Cardiac septum (tissue), 1 donor: ENCODE measurements around the gene LRIF1. TPM values are rescaled to one million over a fixed set of nuclear protein-coding genes. Genes with fewer than 3 reads are reported as not detected.
"Not testable (repeated sequence)": the region's sequence is repeated elsewhere in the genome, so short reads cannot be mapped to it uniquely, and the experiment has no call there.

Experiments used
- DNase-seq: peaks from one replicate; pipeline ENCODE4 v3.0.0-alpha.2; 2020; ENCODE audit warnings: low spot score
- intact Hi-C: fragments of 100-400 bp; cut with DNase I; formaldehyde crosslinking; loops from one replicate; pipeline ENCODE4 v1.14.0; 2022
- long read RNA-seq: library from polyadenylated mRNA; unstranded; transcript quantifications from one replicate; pipeline ENCODE4 v2.0.0, GENCODE V29; 2021
- total RNA-seq: library from RNA; stranded (reverse); fragmentation: NEBNext Ultra II Directional; extraction: Animal tissue kit (Norgen Biotek cat#: 25700); gene quantifications from one replicate; pipeline ENCODE4 v1.2.1, GENCODE V29; 2021
- donor health status: DM: no; HTN: no; CAD: no.

LRIF1 gene, protein sequence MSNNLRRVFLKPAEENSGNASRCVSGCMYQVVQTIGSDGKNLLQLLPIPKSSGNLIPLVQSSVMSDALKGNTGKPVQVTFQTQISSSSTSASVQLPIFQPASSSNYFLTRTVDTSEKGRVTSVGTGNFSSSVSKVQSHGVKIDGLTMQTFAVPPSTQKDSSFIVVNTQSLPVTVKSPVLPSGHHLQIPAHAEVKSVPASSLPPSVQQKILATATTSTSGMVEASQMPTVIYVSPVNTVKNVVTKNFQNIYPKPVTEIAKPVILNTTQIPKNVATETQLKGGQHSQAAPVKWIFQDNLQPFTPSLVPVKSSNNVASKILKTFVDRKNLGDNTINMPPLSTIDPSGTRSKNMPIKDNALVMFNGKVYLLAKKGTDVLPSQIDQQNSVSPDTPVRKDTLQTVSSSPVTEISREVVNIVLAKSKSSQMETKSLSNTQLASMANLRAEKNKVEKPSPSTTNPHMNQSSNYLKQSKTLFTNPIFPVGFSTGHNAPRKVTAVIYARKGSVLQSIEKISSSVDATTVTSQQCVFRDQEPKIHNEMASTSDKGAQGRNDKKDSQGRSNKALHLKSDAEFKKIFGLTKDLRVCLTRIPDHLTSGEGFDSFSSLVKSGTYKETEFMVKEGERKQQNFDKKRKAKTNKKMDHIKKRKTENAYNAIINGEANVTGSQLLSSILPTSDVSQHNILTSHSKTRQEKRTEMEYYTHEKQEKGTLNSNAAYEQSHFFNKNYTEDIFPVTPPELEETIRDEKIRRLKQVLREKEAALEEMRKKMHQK
- total RNA-seq, result 16.5 TPM
- long read RNA-seq, transcript LRIF1-202 (3 exons, 1,796 nt), result major isoform, 11 of 18 reads
- long read RNA-seq, partial matches to known transcripts, result 0 of 18 reads
- long read RNA-seq, other reads (novel, unspliced or antisense), result 6 of 18 reads

DNA sequence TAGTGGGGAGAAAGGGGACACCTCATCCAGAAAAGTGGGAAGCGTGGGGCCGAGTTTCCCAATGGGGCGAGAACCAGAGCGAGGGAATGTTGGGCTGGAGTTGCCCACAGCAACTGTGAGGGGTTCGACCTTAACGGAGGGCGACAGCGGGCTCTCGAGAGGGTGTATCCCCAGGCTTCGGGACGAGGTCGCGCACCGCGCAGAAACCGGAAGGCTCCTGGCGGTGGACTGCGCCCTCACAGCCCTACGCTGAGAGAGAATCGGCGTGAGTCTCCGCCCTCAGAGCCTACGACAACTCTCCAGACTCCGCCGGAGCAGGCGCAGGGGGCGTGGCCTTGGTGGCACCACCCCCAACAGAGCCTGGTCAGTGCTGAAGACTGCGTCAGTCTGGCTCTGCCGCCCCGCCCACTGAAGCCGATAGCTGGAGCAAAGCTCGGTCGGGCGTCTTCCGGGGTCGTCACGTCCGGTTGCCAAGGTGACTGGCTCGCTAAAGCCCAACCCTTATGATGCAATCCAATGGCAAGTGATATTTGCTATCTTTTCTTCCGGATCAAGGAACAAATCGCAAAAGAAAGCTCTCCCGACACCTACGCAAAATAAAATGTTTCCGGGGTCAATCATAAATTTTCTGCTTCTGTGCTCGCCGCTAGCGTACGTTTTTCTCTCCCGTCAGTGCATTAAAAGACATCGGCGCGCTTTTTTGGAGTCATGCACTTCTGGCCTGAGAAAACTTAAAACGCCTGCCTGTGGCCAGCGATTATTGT lies at the start of gene LRIF1:
Gene LRIF1, minus strand, starts transcription at position 232 of the 764 bp plus-strand sequence. CDS start 234 bp downstream, outside the sequence.
- intact Hi-C loops, result loop anchor here (5.0 kb wide), 1 partner anchor 178 kb away; the partner anchor contains the start of genes CEPT1 and DRAM2

DNA sequence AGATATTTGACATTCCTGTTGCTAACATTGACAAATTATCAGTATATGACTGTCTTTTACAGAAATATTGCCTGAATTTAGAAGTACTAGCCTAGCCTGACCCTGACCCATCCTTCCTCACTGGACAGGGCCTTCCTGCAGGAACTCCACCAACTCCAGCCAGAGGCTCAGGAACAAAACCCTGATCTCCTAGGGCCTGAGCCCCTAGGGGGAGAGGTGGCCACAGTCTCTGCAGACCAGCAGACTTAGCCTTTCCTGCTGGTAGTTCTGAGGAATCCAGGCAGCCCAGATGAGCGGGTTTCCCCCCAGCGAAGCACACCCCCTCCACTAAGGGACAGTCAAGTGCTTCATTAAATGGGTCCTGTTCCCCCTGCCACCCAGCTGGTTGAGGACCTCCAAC lies 44.3 kb upstream of the LRIF1 start:
- intact Hi-C loops, result no loop called here
- no peak for DNase-seq

More for the DNA sequence above, at the start of gene LRIF1:
- peak; percentile 100 for DNase-seq

DNA sequence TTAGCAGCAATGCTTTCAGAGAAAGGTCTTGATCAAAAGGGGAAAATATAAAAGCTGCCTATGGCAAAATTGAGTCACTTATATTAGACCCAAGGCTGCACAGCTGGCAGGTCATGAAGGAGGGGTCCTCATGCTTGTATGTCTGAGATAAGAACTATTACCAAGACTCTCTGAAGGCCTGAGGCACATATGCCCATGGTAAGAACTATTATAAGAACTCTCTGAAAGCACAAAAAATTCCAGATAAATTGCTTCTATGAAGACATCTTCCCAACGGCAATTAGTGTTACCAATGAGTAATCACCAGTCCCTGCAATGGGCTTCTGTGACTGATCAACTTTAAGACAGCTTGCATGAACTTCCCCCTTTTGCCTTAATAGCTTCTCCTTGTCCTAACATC lies 42.8 kb upstream of the LRIF1 start:
- intact Hi-C loops, result no loop called here
- DNase-seq, result no peak

DNA sequence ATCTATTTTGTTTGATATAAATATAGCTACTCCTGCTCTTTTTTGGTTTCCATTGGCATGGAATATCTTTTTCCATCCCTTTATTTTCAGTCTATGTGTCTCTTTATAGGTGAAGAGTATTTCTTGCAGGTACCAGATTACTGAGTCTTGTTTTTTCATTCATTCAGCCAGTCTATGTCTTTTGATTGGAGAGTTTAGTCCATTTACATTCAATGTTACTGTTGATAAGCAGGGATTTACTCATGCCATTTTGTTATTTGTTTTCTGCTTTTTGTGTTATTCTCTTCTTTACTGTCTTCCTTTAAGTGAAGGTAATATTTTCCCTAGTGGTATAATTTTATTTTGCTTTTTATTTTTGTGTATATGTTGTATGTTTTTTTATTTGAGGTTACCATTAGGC lies 35.9 kb upstream of the LRIF1 start:
- DNase-seq, intact Hi-C loops: not testable (repeated sequence)

DNA sequence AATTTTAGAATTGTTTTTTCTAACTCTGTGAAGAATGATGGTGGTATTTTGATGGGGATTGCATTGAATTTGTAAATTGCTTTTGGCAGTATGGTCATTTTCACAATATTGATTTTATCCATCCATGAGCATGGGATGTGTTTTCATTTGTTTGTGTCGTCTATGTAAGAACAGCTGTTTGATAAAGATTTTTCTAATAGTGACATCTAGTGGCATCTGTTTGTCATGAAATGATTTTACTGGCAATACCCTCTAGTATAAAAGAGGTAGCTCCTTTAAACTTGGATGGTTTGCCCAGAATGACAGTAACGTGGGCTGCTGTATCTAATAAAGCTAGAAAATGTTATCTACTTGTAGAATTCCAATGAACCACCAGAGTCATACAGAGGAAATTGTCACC lies 28.6 kb upstream of the LRIF1 start:
- DNase-seq, intact Hi-C loops: not testable (repeated sequence)

DNA sequence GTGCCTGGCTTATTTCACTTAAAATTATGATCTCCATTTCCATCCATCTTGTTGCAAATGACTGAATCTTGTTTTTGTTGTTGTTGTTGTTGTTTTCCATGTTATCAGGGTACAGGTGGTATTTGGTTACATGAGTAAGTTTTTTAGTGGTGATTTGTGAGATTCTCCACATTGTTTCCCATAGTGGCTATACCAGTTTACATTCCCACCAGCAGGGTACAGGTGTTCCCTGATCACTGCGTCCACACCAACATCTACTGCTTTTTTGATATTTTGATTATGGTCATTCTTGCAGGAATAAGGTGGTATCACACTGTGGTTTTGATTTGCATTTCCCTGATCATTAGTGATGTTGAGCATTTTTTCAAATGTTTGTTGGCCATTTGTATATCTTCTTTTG lies 27.6 kb upstream of the LRIF1 start:
- intact Hi-C loops, DNase-seq: not testable (repeated sequence)

DNA sequence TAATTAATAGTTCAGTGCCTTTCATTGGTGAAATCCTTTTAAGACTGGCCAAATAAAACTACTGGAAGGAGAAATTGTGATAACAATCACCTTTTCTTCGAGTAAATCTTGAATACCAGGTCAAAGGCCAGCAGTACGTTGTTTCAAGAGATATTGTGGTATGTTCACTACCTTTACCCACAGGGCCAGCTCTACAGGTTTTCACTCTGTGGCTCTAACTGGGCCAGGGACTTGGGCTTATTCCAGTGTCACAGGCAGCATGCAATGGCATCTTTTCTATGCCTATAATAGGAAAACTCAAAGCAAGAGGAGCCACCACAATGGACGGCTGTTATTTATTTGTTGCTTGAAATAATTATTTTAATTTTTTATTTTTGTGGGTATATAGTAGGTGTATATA lies 26.8 kb upstream of the LRIF1 start:
- DNase-seq, result no peak

DNA sequence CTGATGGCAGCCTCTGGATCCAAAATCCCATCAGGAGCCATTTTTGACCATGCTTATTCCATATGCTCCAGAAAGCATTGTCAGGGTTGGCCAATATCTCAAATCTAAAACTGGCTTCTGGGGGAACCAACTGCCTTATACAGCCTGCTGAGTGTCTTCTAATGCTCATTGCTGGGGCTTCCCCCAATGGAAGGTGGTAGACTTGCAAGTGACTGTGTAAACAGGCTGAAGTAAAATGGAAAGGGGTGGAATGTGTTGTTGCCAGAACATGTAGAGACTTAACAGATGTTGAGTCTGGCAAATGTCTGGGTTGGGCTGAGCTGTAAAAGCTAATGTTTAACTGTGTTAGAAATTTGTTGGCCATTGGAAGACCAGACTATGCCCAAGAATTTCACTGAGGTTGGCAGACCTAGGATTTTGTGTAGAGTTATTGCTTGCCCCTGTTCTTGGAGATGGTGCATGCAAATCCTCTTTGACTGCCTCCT lies 22.7 kb upstream of the LRIF1 start:
- DNase-seq, result no peak
- intact Hi-C loops, result no loop called here

More for the DNA sequence above, 26.8 kb upstream of the LRIF1 start:
- intact Hi-C loops, result no loop called here

DNA sequence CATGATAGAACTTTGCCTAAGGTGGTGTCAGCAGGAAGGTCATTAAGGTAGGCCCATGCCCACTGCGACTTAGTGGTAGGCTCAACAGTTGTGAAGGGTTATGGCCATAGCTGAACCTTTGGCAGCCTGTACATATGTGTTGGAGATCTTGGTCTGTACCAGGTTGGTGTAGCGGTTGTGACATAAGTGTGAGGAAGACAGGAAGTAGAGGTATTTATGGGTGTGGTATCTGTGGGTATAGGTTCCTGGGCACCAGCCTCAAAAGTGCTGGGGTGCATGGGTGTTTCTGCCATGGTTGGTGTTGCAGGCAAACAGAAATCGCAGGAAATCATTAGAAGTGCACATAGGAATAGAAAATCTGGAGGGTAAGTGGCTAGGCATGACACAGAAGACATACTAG lies 18.6 kb upstream of the LRIF1 start:
- DNase-seq, result no peak
- intact Hi-C loops, result no loop called here

DNA sequence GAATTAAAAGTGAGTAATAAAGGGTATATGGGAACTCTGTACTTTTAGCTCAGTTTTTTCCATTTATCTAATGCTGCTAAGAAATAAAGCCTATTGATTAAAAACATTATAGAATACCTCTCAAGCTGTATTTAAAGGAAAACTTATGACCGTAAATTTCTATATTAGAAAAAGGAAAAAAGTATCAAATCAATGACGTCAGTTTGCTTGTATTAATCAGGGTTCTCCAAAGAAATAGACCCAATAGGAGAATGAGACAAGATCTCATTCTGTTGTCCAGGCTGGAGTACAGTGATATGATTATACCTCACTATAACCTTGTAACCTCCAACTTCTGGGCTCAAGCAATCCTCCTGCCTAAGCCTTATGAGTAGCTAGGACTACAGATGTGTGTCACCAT lies 15.4 kb upstream of the LRIF1 start:
- intact Hi-C loops, result no loop called here
- no peak for DNase-seq

DNA sequence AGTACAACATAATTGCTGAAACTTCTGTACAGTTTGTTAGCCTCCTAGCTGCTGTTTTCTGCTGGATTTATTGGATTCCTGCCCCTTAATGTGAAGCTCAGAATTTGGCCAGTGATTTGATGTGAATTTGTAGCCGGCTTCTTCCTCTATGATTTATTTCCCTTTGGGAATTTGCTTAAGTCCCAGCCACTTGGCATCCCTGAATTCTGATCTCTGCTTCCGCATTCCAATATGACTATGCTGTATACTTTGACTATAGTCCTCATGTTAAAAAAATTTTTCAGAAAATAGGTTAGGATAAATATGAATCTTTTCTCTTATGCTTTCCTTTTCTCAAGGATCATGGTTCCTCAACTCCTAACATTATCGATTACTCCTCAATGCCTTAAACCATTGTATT lies 12.4 kb upstream of the LRIF1 start:
- intact Hi-C loops, result no loop called here
- DNase-seq, result no peak

DNA sequence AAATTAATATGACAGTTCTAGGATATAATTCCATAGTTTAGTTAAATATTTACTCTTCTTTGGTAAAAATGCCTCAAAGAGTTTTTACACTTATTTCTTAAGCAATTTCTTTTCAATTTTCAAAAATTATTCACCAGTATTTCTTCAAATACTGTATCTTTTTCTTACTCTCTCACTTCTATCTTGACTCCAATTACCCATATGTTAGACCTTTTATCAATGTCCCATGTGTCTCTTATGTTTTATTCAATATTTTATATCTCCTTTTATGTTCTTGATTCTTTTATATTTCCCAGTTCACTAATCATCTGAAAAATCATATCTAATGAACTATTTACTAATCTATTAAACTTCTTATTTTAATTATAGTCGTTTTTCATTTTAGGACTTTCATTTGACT lies 11.5 kb upstream of the LRIF1 start:
- intact Hi-C loops, result no loop called here
- DNase-seq, result no peak

DNA sequence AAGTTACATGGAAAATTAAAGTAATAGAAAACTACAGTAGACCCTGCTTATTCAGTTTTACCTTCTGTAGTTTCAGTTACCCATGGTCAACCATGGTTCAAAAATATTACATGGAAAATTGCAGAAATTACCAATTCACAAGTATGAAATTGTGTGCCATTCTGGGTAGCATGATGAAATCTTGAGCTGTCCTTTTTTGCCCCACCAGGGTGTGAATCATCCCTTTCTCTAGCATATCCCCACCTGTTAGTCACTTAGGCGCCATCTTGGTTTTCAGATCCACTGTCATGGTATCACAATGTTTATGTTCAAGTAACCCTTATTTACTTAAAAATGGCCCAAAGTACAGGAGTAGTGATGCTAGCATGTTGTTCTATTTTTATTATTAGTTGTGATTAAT lies 3.5 kb upstream of the LRIF1 start:
- intact Hi-C loops, result no loop called here
- DNase-seq, result no peak

DNA sequence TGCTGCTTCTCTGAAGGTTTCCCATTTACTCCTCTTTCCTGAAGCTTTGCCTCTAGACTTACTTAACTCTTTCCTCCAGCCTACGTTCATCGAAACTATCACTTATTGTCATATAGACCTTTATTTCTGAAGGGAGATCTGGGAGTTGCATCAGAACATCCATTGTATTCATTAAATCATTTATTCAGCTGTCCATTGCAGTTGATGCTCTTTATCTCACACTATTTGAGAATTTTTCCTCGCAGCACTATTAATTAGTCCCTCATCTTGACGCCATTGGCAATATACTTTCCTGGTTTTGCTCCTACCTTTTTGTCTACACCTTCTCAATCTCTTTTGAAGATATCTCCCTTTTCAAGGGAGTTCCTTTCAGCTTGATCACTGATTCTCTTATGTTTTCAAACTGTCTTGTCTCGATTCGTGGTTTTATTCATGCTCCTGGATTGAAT lies 757 bp upstream of the LRIF1 start:
- intact Hi-C loops, result loop anchor here (5.0 kb wide), 1 partner anchor 178 kb away; the partner anchor contains the start of genes CEPT1 and DRAM2
- DNase-seq, result no peak

DNA sequence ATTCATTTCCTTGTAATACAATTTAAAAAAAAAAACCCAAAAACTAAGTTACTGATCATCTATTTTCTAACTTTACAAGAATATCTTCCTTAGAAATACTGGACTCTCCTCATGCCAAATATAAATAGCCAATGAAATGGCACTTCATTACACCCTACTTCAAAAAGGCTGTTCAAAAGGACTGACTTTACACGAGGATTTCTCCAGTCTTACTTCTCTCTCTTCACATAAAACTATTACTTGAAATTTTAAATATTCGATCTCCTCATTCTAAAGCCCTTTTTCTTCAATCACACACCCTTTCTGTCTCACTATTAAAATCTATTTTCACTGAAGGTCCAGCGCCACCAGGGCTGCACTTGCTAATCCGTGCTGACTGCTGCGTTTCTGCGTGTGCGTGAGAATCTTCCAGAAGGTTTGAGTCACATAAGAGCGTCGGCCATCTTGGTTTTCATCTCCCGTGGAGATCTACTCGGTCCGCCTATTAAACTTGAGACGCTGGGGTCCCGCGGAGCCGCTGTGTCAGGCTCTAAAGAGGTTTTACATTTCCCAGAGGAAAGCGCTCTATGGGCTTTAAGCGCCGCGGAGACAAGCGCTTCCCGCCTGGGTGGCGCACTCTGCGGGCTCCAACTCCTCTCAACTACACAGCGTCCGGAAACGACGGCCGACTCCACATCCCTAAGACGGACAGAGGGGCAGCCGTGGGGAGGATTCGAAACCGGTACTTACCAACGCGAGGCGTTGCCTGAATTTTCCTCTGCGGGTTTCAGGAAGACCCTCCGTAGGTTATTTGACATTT lies 631 bp downstream of the LRIF1 start:
- peak; percentile 82 for DNase-seq
- intact Hi-C loops, result loop anchor here (5.0 kb wide), 1 partner anchor 179 kb away; the partner anchor contains the start of genes CEPT1 and DRAM2

DNA sequence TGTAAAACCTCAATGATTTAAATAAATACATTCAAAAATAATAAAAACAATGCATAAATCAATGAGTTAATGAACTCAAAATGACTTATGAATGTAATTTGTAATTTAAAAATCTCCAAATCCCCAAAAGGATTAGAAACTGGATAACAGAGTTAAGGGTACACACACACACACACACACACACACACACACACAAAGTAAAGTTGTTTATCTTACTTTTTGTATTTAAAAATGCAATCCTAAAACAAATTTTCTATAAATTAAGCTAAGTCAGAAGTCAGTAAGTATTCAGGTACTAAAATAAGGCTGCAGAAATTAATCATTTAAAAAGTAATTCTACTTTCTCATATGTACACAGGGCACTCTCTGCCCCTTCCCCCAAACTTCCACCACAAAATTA lies 1.8 kb downstream of the LRIF1 start:
- DNase-seq, result no peak
- intact Hi-C loops, result loop anchor here (5.0 kb wide), 1 partner anchor 180 kb away; the partner anchor contains the start of genes CEPT1 and DRAM2

DNA sequence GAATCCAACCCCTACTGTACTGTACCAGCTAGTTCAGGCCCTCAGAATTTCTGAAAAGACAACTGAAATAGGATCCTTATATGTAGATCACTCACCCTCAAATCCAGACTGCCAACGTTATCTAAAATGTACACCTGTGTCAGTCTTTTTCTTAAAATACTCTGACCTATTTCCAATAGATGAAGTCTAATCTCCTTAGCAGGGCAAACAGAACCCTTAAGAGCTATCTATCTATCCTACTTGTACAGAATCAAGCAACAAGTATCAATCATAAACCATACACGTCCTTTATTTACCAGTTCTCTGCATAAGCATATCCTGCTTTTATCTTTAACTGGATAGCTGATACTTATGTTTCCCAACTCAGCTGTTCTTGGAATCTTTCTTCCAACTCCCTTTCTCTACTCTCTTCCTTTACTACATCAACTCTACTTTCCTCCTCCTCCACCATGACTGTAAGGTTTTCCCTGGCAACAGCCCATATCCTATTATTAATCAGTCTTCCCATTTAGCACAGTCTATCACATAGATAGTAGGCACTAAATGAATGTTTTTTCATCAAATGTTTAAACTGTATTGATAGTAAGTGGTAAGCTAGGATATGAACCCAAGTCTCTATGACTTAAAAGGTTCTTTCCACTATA lies 2.8 kb downstream of the LRIF1 start:
- intact Hi-C loops, result loop anchor here (5.0 kb wide), 1 partner anchor 181 kb away; the partner anchor contains the start of genes CEPT1 and DRAM2
- no peak for DNase-seq

DNA sequence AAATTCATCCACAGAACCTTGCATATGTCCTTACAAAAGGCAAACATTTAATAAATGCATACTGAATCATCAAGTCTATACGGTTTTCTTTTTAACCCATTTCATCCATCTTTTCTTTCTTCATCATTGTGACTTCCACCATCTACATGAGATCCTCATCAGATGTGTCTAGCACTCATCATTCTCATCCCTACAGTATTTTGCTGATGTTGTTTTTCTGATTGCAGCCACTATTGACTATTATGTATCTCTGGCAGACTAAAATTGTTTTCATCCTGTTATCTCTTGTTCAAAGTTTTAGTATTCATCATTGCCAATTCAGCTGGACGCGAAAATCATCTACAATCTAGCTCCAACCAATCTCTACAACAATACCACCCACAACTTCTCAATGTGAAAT lies 5.9 kb downstream of the LRIF1 start:
- intact Hi-C loops, result no loop called here
- no peak for DNase-seq
